ENCODE measurements around the gene GGA1.

GGA1 gene

DNA sequence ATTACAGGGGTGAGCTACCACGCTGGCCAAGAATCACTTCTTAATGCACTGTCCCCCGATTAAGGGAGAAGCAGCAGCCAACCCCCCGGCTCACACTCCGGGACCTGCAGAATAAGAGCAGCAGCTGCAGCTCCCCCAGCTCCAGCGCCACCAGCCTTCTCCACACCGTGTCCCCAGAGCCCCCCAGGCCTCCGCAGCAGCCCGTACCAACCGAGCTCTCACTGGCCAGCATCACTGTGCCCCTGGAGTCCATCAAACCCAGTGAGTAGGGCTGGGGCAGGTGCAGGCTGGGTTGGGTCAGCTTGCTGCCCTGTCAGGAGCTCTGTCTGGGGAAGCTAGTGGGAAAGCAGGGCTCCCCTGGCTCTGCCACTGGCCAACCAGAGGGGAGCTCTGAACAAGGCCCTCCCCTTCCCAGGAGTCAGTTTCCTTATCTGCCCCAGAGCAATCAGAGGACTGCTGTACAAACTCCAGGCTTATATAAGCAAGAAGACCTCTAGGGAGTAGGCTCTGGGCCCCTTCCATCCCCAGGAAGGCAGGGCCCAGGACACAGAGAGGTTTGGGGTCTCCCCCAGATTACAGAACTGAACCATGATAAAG is 22.3 kb downstream of the GGA1 start:
- no peak for DNase-seq

DNA sequence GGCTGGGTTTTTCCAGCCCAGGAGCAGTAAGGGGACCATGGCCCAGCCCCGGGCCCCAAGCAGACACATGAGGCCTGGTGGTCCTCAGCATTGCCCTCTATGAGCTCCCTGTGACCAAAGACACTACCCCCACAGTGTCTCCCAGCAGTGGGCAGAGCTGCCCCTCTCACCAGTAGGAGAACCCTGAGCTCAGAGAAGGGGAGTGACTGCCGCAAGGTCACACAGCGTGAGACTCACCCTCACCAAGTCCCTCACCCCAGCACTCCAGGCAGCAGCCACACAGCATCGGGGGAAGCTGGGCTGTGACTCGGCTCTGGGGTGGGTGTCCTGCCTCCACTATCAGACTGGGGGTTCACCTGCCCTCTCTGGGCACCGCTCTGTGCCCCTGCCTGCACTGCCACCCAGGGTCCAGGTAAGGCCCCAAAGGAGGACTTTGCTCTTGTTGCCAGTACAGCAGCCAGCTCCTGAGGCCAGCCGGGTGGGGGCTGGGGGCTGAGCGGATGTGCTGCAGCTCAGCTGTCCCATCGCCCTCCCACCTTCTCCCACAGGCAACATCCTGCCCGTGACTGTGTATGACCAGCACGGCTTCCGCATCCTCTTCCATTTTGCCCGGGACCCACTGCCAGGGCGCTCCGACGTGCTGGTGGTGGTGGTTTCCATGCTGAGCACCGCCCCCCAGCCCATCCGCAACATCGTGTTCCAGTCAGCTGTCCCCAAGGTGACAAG is 23.0 kb downstream of the GGA1 start:
- DNase-seq = no peak

DNA sequence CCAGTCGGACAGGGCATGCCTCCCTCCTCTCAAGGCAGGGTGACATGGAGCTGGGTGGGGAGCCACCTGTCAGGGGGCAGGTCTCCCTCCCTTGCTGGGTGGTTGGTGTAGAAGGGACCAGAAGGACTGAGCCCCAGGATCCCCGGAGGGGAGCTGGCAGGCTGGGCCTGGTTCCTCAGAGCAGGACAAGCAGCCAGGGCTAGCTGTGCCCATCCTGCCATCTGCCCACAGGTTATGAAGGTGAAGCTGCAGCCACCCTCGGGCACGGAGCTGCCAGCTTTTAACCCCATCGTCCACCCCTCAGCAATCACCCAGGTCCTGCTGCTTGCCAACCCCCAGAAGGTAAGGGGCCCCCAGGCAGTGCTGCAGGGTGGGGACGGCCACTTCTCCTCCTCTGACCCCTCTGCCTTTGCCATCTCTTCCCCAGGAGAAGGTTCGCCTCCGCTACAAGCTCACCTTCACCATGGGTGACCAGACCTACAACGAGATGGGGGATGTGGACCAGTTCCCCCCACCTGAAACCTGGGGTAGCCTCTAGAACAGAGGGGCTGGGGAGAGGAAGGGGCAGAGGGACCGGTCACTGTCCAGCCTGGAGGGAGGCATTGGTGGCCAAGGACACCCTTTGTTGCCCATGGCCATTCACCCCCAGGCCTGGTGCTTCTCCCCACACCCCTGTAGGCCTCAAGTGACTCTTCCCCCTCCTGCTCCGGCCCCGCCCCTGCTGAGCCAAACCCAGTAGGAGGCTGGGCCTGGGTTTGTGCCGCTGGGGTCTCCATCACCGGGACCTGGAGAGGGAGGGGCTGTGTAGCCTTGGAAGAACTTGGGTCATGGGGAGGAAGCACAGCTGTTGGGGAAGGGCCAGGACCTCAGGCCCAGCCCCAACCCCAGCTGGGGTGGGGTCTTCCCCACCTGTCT is 23.8 kb downstream of the GGA1 start:
- DNase-seq = no peak

DNA sequence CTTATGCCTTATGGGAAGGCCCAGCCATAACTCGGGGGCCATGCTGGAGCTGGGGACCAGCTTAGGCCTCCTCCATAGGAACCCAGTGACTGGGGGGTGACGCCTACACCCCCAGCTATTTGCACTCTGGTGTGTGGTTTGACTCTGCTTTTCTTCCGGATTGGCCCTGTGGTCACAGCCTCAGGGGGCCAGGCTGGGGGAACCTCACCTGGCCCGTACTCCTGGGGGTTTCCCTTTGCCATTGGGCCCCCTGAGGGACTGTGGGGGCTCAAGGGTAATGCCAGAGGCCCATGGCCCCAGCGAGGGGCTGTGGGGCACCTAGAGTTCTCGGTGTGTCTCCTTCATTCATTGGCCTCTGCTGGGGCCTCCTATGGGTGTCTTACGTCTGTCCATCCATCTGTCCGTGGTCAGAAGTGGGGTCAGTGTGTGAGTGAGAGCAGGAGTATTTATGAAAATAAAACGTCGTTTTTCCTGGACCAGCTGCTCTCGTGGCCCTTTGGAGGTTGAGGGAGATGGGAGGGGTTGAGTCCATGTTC is 24.5 kb downstream of the GGA1 start:
- no peak for DNase-seq

DNA sequence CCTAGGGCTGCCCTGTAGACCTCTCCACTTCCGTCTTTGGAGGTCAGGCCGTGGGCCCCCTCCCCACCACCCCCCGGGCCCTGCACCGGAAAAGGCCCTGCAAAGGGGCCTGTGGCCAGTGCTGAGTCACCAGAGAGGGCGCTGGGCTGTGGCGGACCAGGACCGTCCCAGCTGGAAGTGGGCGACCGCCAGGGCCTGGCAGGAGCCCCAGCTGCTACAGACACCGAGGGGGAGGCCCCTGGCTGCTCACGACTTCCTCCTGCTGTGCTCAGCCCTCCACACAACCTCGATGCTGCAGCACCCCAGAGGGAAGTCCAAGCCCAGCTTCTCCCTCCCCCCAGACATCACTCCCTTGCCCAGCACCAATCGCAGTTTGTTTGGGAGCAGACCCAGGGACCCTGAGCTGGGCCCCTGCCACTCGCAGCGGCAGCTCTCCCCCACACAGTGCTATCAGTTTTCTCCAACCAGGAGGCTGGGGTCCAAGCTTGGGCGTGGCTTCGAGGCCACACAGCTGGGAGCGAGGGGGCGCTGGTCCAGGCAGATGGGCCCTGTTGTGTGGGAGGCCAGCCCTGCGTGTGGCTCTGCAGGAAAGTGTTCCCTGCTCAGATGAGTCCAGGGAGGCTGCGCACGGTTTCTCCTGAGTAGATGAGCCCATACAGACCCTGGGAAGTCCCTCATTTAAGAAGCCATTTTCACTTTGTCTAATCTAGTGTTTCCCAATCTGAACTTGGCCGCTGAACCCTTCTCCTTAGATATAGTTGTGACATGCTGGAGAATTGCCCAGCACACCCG is 25.2 kb downstream of the GGA1 start:
- DNase-seq = peak in 54 of 56 donors; percentile 19 to 84 (median 70)

DNA sequence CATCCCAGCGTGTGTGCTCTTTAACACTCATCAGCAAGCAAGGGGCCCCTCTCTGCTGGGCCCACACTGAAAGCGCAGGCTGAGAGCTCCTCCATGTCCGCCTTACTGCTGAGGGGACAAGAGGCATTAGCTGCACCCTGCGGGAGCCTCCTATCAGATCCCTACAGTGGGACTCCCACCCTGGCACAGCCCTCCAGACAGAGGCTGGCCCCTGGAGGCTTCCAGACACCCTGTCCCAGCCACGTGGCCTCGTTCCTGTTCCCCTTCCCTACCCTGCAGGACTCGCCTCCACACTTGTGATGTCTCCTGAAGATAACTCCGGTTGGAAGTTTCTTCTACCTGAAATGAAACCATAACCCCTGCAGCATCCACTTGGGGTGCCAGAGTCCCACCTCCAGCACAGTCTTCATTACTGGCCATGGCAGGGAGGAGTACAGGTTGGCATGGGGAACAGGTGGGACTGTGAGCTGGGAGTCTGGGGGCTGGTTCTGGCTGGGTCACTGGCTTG is 25.8 kb downstream of the GGA1 start:
- peak in 3 of 56 donors; percentile 14 to 36 (median 20) for DNase-seq

DNA sequence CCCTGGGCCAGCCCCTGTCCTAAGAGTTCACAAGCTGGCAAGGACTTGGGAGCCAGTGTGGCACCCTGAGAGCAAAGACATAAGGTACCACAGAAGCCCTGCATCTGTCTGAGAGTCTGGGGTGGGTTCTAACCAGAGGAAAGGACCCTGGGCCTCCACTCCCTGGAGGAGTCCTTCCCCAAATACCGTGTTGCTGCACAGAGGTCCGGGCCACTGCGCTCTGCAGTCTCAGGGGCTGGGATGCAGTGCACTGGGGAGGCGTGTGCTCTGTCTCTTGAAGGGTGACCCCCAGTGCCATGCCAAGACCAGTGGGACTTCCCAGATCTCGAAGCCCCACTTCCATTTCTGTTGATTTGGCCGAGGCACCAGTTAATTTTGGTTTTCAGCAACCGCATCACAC is 26.5 kb downstream of the GGA1 start:
- no peak for DNase-seq

DNA sequence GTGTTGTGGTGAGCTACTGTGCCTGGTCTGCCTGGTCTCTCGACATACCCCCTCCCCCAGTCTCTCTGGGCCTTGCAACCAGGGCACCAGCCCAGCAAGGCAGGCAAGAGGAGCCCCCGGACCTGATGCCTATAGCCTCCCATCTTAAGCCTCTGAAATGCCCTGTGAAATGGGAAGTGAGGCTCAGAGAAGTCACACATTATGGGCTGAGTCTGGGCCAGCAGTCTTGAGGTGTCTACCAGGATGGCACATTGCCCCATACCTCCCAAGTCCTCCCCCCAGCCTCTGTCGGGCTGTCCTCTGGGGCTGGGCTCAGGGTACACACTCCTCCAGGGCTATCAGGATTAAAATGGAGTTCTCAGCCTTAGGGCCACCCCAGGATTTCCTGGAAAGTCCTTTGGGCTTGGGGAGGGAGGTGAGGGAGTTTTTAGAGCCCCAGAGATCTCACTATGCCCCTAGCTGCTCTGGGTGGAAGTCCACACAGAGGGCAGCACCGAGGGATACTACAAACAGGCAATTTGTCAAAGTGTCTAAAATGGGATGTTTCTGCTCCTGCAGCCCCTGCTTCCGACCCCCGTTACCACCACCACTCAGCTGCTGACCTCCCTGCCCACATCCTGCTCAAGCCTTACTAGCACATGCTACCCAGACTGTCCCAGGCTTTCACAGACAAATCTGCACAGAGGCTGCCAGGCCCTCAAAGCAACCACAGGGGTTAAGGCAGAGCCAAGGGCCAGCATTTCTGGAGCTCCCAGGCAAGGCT is 27.7 kb downstream of the GGA1 start:
- DNase-seq = peak in 2 of 56 donors; percentile 28 to 43

DNA sequence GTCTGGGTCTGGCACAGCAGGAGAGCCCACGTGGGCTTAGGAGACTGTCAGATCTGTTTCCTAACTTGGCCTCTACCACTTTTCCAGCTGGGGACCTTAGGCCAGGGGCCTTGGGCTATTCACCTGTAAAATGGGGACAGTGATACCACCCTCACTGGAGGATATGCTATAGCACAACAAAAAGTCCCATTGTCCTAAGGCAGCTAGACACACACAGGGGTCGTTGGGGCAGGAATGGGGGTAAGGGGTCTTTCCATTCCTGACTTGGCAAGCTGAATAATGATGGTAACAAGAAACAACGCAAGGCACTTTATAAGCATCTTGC is 28.3 kb downstream of the GGA1 start:
- DNase-seq = no peak

DNA sequence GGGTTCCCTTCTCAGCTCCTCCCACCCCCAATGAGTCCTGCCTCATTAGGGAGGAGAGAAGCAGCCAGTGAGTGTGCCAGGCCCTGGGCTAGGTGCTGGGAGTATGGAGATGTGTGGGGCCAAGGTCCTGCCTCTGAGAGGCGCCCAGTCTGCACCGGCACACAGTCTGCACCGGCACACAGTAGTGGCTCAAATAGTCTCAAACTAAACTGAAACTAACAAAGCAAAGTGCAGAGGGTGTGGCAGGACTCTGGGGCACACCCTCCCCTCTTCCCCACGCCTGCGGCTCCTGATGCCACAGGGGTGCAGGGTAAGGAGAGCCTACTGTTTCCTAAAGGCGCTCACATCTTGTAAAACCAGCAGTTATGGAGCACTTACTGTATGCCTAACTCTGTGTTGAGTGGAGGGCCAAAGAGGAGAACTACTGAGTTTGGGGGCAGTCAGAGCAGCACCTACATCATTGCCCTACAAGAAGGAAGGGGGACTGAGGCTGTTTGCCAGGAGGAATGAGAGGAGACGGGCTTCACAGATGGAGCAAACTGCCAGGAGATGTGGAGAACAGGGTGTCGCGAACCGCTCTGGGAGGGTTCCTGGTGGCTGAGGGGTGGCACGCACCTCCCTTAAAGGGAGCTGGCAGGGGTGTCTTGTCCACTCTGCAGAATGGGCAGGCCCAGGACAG is 29.9 kb downstream of the GGA1 start:
- no peak for DNase-seq

DNA sequence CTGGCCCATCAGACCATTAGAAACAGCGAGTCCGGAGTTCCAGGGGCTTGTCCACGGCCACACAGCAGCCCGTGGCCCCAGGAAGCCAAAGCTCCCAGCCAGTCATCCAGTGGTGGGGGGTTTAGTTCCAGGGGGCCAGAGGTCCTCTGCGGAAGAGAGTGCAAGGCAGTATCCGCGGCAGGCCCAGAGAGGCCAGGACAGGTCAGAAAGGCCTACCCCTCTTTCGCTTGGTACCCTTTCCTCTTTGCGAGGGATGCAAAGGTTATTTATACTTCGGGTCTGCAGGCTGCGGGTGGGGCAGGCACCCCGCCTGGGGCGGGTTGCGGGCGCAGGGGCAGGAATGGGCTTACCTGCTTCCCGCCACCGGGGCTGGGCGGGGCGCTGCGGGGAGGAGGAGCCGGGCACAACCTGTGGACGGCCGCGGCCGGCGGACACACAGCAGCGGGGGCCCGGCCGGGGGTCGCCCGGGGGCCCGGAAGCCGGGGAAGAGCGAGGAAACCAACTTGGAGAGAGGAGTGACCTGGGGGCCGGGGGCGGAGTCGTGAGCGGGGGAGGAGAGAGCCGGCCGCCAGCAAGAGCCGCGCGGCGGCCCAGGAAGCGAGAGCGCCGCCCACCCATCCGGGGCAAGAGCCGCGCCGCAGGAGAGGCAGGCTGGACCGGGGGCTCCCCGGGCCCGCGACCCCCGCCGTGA is 30.6 kb downstream of the GGA1 start, which contains the start of gene SH3BP1:
Gene SH3BP1 (plus strand): TSS at position 600 of the 691 bp plus-strand sequence. CDS start 119 bp downstream, outside the sequence.
- peak in 4 of 56 donors; percentile 14 to 60 (median 27) for DNase-seq

DNA sequence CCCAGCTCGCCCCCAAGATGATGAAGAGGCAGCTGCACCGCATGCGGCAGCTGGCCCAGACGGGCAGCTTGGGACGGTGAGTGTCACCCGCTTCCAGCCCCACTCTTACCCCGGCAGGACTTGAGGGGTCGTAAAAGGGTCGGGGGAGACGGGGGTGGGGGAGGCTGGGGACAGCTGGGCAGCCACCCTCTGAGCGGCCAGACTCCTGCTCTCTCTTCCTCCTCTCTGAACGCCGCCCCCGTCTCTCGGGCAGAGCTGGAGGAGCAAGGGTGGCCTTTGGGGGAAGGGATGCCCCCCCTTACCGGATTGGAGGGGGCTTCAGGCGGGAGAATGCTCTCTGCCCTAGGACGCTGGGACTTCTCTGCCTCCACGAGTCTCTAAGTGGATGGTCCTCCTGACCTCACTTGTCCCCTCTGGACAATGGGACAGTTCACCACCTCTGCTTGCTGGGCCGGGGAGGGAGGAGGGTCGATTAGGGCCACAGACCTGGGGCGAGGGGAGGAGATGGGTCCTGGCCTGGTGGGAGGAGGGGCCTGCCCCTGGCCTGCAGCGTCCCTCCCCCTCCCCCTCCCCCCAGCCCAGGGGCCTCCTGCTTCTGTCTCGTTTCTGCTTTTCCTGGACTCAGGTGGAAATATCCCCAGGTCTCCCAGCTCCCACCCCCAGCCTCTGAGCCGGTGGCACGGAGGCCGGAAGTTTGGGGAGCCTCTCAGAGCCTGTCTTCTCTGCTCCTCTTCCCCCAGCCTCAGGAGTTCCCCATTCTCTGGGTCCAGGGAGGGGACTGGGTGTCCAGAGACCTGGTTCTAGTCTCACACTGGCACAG is 31.3 kb downstream of the GGA1 start:
- peak in 1 of 56 donors; percentile 71 for DNase-seq

DNA sequence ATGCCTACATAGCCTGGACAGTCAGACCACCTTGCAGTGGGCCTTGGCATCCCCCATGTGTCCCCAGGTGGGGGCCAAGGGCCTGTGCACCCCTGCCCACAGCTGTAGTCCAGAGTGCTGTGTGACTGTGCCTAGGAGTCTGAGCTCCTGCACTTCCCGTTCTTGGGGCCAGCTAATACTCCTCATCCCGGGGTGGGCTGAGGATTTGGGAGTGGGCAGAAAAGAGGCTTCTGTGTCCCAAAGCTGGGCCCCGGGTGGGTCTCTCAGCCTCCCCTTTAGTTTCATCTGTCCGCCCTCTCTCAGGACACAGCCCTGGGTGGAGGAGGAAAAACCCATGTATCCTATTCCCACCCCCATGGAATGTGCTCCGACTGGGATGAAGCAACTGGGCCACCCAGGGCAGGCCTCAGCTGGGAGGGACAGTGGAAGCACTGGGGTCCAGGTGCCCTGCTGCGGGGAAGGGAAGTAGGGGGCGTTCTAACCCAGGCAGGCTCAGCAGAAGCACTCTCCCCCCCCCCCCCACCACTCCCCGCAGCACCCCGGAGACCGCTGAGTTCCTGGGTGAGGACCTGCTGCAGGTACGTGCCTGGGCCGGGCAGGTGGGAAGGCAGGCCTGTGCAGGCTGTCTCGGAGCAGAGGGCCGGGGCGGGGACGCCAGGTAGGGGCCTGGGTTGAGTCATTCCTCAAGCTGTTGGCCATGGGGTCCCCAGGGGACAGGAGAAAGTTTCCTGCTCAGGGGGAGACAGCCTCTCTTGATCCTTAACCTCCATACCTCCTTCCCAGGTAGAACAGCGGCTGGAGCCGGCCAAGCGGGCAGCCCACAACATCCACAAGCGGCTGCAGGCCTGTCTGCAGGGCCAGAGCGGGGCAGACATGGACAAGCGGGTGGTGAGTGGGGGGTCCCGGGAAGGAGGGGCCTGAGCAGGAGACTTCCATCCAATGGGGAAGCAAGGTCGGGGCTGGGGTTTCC is 32.2 kb downstream of the GGA1 start:
- DNase-seq = no peak

DNA sequence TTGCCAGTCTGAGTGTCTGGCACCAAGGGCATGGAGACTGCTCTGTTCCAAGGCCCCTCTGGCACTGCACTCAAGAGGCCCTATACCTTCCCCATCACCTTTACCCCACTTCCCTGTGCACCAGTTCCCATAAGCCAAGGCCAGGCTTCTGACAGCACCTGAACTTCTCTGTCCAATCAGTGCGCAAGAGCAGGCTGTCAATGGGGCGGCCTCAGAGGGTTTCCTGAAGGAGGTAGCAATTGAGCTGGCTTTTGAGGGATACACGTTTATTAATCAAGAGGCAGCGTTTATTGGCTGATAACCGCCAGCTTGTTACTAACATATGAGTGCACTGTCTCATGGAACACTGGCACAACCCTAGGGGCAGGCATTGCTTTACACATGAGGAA is 32.9 kb downstream of the GGA1 start:
- DNase-seq = no peak

DNA sequence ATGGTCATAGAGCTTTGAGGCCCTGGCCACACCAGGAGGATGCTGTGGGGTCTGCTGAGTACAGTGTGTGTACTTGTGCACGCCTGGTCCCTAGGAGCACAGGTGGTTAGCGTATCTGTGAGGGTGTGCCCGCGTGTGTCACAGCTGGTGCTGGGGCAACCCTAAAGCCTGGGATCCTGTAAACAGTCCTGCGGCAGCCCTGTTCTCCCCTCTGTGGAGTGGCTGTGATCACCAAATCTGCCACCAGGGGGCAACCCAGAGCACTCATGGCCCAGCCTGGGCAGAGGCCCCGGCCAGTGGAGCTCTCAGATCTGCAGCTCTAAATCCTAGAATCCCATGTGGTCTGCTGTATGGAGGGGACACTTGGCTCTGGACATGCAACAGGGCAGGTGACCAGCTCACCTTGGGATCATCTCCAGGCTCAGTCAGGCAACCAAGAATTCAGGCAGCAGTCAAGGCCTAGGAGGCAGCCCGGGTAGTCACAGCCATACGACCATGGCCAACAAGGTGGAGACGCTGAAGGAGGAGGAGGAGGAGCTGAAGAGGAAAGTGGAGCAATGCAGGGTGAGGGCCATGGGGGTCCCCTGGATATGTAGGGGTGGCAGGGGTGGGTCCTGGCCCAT is 34.7 kb downstream of the GGA1 start:
- peak in 53 of 56 donors; percentile 21 to 91 (median 62) for DNase-seq

DNA sequence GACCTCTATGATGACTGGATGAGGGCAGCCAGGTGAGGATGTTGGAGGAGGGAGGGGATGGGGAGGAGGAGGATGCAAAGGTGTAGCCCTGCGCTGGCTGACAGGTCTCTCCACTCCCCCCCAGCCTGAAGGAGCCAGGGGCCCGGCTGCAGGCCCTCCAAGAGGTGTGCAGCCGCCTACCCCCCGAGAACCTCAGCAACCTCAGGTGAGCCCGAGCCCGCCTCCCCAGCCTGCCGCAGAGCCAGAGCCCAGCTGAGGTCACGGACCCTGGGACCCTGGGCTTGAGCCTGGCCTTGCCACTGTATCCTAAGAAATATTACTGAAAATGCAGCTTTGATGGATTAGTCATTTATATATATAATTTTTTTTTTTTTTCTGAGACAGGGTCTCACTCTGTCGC is 38.7 kb downstream of the GGA1 start:
- no peak for DNase-seq

All from amygdala (tissue), 56 donors.